Memory B cell (primary cell): ENCODE measurements around the gene ANXA10.
"Not testable (repeated sequence)": the region's sequence is repeated elsewhere in the genome, so short reads cannot be mapped to it uniquely, and the experiment has no call there.

Source experiments
- ATAC-seq: fragments of 150-1000 bp; cut with Tn5 transposase; 2 replicates; pipeline ENCODE4 v1.10.0; 2021; ENCODE audit warnings: low read depth, mild to moderate bottlenecking, moderate library complexity
- DNase-seq, 2 donors: peaks; one replicate each; pipeline ENCODE4 v3.0.0; 2022; ENCODE audit warnings: low spot score in 2 of 2
- H3K27ac Mint-ChIP-seq: one replicate; pipeline ENCODE4 v1.8.0; 2022; ENCODE audit warnings: mild to moderate bottlenecking, moderate library complexity, mixed read lengths
- H3K27me3 Mint-ChIP-seq: one replicate; pipeline ENCODE4 v1.8.0; 2022; ENCODE audit warnings: mixed read lengths
- H3K36me3 Mint-ChIP-seq: one replicate; pipeline ENCODE4 v1.8.0; 2022; ENCODE audit warnings: mild to moderate bottlenecking, mixed read lengths
- H3K4me1 Mint-ChIP-seq: one replicate; pipeline ENCODE4 v1.8.0; 2022; ENCODE audit warnings: mixed read lengths
- H3K4me3 Mint-ChIP-seq: one replicate; pipeline ENCODE4 v1.8.0; 2022; ENCODE audit warnings: mild to moderate bottlenecking, moderate library complexity, mixed read lengths
- H3K9me3 Mint-ChIP-seq: one replicate; pipeline ENCODE4 v1.8.0; 2022; ENCODE audit warnings: mixed read lengths

ANXA10 gene

GRCh38 chr4:168096407-168096784, 4.1 kb downstream of the ANXA10 start:
- Mint-ChIP-seq H3K27ac (no peak overlapping the region), H3K27me3 (no peaks in the 10 kb centered on the region), H3K36me3 (no peaks in the 10 kb centered on the region), H3K4me3 (no peak overlapping the region), H3K9me3 (peaks cover 1% of the 10 kb centered on the region), H3K4me1 (no peaks in the 10 kb centered on the region)
- ATAC-seq (no peak), DNase-seq (no peak)

GRCh38 chr4:168097161-168097560, 4.8 kb downstream of the ANXA10 start:
- no peaks in the 10 kb centered on the region for H3K36me3 Mint-ChIP-seq
- H3K9me3 Mint-ChIP-seq: peaks cover 1% of the 10 kb centered on the region
- no peaks in the 10 kb centered on the region for H3K27me3 Mint-ChIP-seq
- no peaks in the 10 kb centered on the region for H3K4me1 Mint-ChIP-seq
- no peak overlapping the region for H3K4me3 Mint-ChIP-seq
- no peak overlapping the region for H3K27ac Mint-ChIP-seq
- DNase-seq (no peak), ATAC-seq (no peak)

DNA sequence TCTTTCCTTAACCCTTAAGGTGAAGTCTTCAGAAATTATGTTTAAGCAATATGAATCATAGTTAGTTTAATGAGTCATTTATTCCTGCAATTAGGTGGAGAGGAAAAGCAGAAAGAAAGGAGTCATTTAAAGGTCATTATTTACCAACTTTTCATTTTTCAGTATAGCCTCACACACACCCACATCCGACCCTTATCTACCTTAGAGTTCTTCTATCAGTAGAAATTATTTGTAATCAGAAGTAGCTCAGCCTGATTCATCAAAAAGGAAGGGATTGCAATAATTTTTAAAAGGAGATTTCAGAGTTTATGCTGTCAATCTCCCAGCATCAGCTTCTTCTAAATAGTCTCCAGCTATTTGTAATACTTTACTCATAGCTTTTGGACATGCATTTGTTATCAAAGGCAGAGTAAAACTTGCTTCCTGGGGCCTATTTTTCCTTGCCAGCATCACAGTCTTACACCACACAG, 5.9 kb downstream of the ANXA10 start:
- DNase-seq (no peak), ATAC-seq (no peak)
- Mint-ChIP-seq H3K27me3 (no peaks in the 10 kb centered on the region), H3K27ac (no peak overlapping the region), H3K9me3 (peaks cover 1% of the 10 kb centered on the region), H3K4me3 (no peak overlapping the region), H3K36me3 (no peaks in the 10 kb centered on the region), H3K4me1 (no peaks in the 10 kb centered on the region)

DNA sequence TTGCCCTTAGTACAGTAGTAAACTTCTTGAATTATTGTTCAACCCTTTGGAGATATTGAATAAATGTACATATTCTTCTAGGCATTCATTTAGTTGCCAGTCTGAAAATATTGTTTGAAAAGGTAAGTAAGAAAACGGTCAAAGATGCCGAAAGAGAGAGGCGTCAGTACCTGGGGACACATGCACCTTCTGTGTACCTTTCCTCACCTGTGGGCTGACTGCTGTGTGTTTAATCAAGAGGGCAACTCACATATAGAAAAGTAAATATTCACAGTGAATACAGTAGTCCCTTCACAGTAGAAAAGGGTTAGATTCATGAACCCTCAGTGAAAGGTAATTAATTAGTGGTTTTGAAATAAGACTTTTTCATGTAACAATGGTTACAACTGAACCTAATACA, 6.9 kb downstream of the ANXA10 start:
- Mint-ChIP-seq H3K4me3 (no peak overlapping the region), H3K9me3 (peaks cover 1% of the 10 kb centered on the region), H3K36me3 (no peaks in the 10 kb centered on the region), H3K27me3 (no peaks in the 10 kb centered on the region), H3K27ac (no peak overlapping the region), H3K4me1 (no peaks in the 10 kb centered on the region)
- DNase-seq (no peak), ATAC-seq (no peak)

- no peaks in the 10 kb centered on the region for H3K36me3 Mint-ChIP-seq
- ATAC-seq (no peak), DNase-seq (no peak)
- no peak overlapping the region for H3K27ac Mint-ChIP-seq
- H3K9me3 Mint-ChIP-seq: peaks cover 1% of the 10 kb centered on the region
- H3K4me3 Mint-ChIP-seq: no peak overlapping the region
- H3K27me3 Mint-ChIP-seq: no peaks in the 10 kb centered on the region
- H3K4me1 Mint-ChIP-seq: no peaks in the 10 kb centered on the region
Observed at GRCh38 chr4:168101026-168101425, 8.7 kb downstream of the ANXA10 start.

GRCh38 chr4:168102403-168102802, 10.1 kb downstream of the ANXA10 start:
- ATAC-seq (no peak), DNase-seq (no peak)
- Mint-ChIP-seq H3K4me1 (no peaks in the 10 kb centered on the region), H3K9me3 (peaks cover 1% of the 10 kb centered on the region), H3K27me3 (no peaks in the 10 kb centered on the region), H3K36me3 (no peaks in the 10 kb centered on the region), H3K4me3 (no peak overlapping the region), H3K27ac (no peak overlapping the region)

- Mint-ChIP-seq H3K4me3 (no peak overlapping the region), H3K4me1 (no peaks in the 10 kb centered on the region), H3K9me3 (no peaks in the 10 kb centered on the region), H3K36me3 (no peaks in the 10 kb centered on the region), H3K27ac (no peak overlapping the region), H3K27me3 (no peaks in the 10 kb centered on the region)
- ATAC-seq (no peak), DNase-seq (no peak)
Observed at GRCh38 chr4:168109527-168109926, 17.2 kb downstream of the ANXA10 start.

DNA sequence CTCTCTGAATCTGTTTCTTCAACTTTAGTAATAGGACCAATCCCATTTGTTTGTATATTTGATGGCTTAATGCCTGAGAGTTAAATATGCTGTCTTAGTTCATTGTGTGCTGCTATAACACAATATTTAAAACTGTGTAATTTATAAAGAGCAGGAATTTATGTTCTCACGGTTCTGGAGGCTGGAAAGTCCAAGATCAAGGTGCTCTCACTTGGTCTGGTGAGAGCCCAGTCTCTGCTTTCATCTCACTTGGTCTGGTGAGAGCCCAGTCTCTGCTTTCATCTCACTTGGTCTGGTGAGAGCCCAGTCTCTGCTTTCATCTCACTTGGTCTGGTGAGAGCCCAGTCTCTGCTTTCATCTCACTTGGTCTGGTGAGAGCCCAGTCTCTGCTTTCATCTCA, 20.7 kb downstream of the ANXA10 start:
- not testable (repeated sequence) for H3K9me3 Mint-ChIP-seq, H3K4me1 Mint-ChIP-seq, H3K27ac Mint-ChIP-seq, DNase-seq, H3K27me3 Mint-ChIP-seq, H3K36me3 Mint-ChIP-seq, H3K4me3 Mint-ChIP-seq, ATAC-seq

DNA sequence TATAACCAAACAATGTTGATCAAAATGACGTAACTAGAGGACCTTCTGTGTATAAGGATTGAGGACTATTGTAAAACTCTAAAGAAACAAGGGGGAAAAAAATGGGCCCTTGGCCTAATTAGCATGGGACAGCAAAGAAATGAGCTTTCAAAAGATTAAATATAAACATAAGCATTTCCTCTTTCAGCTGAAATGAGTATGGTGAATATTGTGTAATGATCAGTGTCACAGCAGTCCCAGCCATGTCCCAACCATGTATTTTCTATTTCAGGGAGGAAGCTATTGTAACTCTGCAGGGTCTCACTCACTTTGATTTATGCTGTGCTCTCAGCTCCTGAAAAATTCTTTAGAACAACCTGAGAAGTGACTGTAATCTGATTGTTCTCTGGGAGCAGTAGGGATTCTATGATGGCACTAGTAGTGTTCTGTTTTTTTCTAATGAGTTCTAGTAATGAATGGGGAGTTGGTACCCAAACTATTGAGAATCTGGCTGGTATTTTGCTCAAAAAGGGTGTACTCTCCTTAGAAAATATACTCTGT, 25.8 kb downstream of the ANXA10 start:
- no peaks in the 10 kb centered on the region for H3K36me3 Mint-ChIP-seq
- ATAC-seq (no peak), DNase-seq (no peak)
- no peak overlapping the region for H3K4me3 Mint-ChIP-seq
- H3K9me3 Mint-ChIP-seq: peaks cover 2% of the 10 kb centered on the region
- H3K27ac Mint-ChIP-seq: no peak overlapping the region
- no peaks in the 10 kb centered on the region for H3K4me1 Mint-ChIP-seq
- H3K27me3 Mint-ChIP-seq: no peaks in the 10 kb centered on the region

- no peak overlapping the region for H3K4me3 Mint-ChIP-seq
- H3K9me3 Mint-ChIP-seq: peaks cover 2% of the 10 kb centered on the region
- DNase-seq (no peak), ATAC-seq (no peak)
- no peaks in the 10 kb centered on the region for H3K27me3 Mint-ChIP-seq
- no peaks in the 10 kb centered on the region for H3K4me1 Mint-ChIP-seq
- H3K36me3 Mint-ChIP-seq: no peaks in the 10 kb centered on the region
- no peak overlapping the region for H3K27ac Mint-ChIP-seq
Observed at GRCh38 chr4:168119100-168119499, 26.8 kb downstream of the ANXA10 start.

- H3K27ac Mint-ChIP-seq: no peak overlapping the region
- no peak for ATAC-seq
- H3K36me3 Mint-ChIP-seq: no peaks in the 10 kb centered on the region
- no peak for DNase-seq
- H3K4me1 Mint-ChIP-seq: no peaks in the 10 kb centered on the region
- H3K27me3 Mint-ChIP-seq: no peaks in the 10 kb centered on the region
- H3K4me3 Mint-ChIP-seq: no peak overlapping the region
- peaks cover 2% of the 10 kb centered on the region for H3K9me3 Mint-ChIP-seq
Observed at GRCh38 chr4:168119890-168120289, 27.6 kb downstream of the ANXA10 start.

- H3K27ac Mint-ChIP-seq: no peak overlapping the region
- ATAC-seq (no peak), DNase-seq (no peak)
- H3K27me3 Mint-ChIP-seq: no peaks in the 10 kb centered on the region
- H3K36me3 Mint-ChIP-seq: no peaks in the 10 kb centered on the region
- H3K9me3 Mint-ChIP-seq: peaks cover 2% of the 10 kb centered on the region
- no peaks in the 10 kb centered on the region for H3K4me1 Mint-ChIP-seq
- H3K4me3 Mint-ChIP-seq: no peak overlapping the region
Observed at GRCh38 chr4:168120811-168121210, 28.5 kb downstream of the ANXA10 start.

DNA sequence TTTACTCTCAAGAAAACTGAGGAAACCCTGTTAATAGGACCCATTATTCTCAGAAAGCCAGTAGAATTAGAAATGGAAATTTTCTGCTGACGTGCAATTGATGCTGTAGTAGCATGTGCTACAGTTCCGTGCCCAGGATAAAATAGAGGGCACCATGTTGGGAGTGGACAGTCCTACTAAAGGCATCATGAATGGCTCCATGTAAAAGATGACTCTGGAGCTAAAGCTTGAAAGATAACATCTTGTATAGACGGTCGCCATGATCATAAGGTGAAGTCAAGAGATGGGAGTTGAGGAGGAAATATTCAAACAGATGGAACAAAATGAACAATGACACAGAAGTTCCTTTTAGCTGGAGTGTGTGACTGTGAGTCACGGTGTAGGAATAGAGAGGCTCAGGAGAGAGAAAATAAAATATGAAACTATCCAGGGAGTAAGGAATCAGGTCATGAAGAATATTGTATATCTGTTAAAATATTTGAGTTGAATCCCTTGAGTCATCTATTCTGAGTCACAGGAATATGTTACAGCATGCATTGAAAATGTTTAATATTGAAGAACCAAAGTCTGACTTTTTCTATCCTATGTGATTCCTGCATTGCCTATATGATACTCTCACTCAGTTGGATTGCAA, 31.8 kb downstream of the ANXA10 start:
- ATAC-seq (no peak), DNase-seq (no peak)
- Mint-ChIP-seq H3K9me3 (peaks cover 2% of the 10 kb centered on the region), H3K27me3 (no peaks in the 10 kb centered on the region), H3K4me1 (no peaks in the 10 kb centered on the region), H3K36me3 (no peaks in the 10 kb centered on the region), H3K27ac (no peak overlapping the region), H3K4me3 (no peak overlapping the region)

DNA sequence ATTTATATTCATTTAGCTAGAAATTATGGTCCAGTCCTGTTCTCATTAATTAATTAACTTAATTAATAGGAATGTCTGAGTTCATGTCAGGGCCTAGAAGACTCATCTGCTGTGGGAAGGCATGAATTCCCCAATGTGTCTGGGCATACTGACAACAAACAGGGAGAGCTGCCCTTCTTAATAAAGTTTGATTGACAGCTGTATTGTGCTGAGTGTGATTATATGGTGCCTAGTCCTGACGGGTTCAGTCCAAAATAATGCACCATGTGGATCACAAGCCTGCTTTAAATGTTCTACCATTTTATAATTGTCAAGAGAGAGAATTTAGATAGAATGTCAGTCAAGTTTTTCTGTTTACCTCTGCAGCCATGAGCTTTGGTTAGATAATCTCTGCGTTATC, 34.6 kb downstream of the ANXA10 start:
- DNase-seq (no peak), ATAC-seq (no peak)
- Mint-ChIP-seq H3K4me1 (no peaks in the 10 kb centered on the region), H3K27ac (no peak overlapping the region), H3K36me3 (no peaks in the 10 kb centered on the region), H3K27me3 (no peaks in the 10 kb centered on the region), H3K4me3 (no peak overlapping the region), H3K9me3 (peaks cover 2% of the 10 kb centered on the region)

- Mint-ChIP-seq H3K9me3 (no peaks in the 10 kb centered on the region), H3K4me1 (no peaks in the 10 kb centered on the region), H3K4me3 (no peak overlapping the region), H3K36me3 (no peaks in the 10 kb centered on the region), H3K27ac (no peak overlapping the region), H3K27me3 (no peaks in the 10 kb centered on the region)
- ATAC-seq (no peak), DNase-seq (no peak)
Observed at GRCh38 chr4:168128601-168129000, 36.3 kb downstream of the ANXA10 start.
